Renal cortical epithelial cell (primary cell): Measurements from ENCODE around the gene GPR82. TPM values are rescaled to one million over a fixed set of nuclear protein-coding genes. Genes with fewer than 3 reads are reported as not detected.
A peak's percentile ranks its signal among the peaks of the same experiment; 100 is the strongest.
"Not testable (repeated sequence)": the region's sequence is repeated elsewhere in the genome, so short reads cannot be mapped to it uniquely, and the experiment has no call there.

Source experiments
- DNase-seq: peaks from one replicate; pipeline ENCODE4 v3.0.0-alpha.2; 2011; ENCODE audit warnings: low read depth
- total RNA-seq: library from RNA; depleted of rRNA; stranded (reverse); fragments of >200 nt; gene quantifications from 2 replicates; pipeline ENCODE4 v1.2.3, GENCODE V29; 2014

The GPR82 gene
- total RNA-seq, 1 donor from 2014 or later: not detected

- DNase-seq: peak; percentile 81
These were observed 5.3 kb upstream of the GPR82 start for GRCh38 chrX:41718481-41719235.

- DNase-seq: not testable (repeated sequence)
These were observed 4.4 kb upstream of the GPR82 start for GRCh38 chrX:41719610-41720009.

DNA sequence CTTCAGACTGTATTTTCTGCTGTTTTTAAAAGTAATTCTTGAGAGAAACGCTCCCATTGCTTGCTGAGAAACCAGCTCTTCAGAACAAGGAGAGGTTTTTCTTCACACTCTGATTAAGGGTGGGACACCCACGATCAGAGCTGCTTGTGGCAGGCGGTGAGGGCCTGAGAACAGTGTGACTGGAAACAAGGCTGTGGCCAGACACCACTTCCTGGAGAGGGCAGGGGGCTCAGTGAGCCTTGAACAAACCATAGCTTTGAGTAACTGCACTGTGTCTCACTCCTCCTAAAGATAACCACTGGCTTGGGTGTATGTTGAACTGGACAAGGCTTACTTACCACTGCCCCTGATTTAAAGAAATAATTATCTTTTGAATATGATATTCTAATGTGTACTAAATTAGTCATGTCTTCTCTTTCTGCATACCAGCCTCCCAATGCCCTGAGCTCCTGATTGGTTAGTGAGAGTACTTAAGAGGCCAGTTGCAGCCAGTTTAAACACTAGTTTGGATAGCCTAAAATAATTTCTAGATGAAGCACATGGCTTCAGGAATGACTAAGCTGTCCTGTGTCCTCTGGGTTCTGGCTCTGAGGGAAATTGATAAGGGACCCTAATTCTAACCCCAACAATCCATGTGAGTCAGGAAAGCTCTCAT, 3.7 kb upstream of the GPR82 start:
- DNase-seq: no peak

DNA sequence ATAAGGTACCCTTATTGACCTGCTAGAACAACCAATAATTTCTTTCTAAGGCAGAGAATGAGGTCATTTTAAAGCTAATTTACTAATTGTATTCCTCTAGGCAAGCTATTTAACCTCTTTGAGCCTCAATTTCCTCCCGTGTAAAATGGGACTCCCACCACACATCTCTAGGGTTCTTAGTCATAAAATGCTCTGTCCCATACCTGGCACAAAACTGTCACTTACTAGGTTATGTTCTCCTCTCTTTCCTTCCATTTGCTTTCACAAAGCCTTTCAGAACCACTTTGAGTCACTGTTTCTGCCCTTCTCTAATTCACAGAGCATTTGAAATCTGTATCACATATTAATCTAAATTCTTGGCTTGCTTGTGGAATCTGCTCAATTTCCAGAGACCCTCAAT, 2.4 kb upstream of the GPR82 start:
- DNase-seq: no peak

GRCh38 chrX:41722214-41722613, 1.8 kb upstream of the GPR82 start:
- no peak for DNase-seq

- peak; percentile 32 for DNase-seq
These were observed 964 bp upstream of the GPR82 start for GRCh38 chrX:41722816-41723618.

- no peak for DNase-seq
These were observed 4.1 kb downstream of the GPR82 start for GRCh38 chrX:41728125-41728524.

GRCh38 chrX:41730081-41730480, 6.1 kb downstream of the GPR82 start:
- peak; percentile 52 for DNase-seq

GRCh38 chrX:41732260-41732659, 8.3 kb downstream of the GPR82 start:
- DNase-seq: no peak

DNA sequence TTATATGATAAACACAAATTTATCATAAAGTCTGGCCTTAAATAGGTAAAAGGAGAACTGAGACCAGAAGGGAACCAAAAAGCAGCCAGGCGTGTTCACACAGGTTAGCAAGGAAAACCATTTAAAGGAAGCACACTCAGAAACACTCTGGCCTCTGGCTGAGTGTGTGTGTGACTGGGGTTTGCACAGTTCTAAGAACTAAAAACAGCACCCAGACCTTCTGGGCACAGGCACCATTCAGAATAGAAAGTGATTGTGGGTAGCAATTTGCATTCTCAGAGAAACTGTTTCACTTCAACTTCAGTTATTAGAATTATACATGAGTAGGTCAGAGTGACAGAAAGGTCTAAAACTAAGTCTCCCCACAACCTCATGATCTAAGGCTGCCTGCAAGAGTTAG, 10.0 kb downstream of the GPR82 start:
- no peak for DNase-seq

DNA sequence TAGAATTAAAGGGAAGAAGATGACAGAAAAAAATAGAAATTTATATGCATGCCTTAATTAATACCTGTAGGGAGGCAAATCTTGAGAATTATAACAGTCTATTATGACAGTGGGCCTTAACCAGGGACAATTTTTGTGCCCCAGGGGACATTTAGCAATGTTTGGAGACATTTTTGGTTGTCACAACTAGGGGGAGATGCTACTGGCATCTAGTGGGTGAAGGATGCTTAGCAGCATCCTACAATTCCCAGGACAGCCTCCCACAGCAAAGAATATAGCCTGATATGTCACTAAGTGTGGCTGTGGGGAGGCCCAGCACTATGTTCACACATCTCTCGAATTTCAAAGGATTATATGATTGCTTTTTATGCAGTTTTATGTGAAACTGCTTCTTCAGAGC, 10.5 kb downstream of the GPR82 start:
- no peak for DNase-seq

GRCh38 chrX:41737065-41737464, 13.1 kb downstream of the GPR82 start:
- no peak for DNase-seq

DNA sequence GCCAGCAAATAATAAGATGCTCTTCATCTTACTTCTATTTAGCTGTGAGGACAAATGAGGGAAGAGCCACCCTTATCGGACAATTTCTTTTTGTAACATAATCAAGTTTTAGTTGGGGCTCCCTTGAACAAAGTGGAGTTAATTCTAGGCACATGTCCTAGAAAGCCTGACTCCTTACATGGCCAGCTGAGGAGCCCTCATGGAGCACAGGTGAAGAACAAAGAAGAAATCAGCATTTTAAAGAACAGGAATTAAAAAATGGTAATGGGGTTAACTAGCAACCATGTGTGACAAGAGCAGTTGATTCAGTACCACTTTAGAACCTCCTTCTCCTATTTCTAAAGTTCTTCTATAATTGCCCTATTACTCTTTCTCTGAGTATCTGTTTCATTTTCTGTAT, 15.9 kb downstream of the GPR82 start:
- no peak for DNase-seq

- no peak for DNase-seq
These were observed 26.7 kb downstream of the GPR82 start for GRCh38 chrX:41750716-41751115.

- DNase-seq: no peak
These were observed 34.4 kb downstream of the GPR82 start for GRCh38 chrX:41758401-41758800.

DNA sequence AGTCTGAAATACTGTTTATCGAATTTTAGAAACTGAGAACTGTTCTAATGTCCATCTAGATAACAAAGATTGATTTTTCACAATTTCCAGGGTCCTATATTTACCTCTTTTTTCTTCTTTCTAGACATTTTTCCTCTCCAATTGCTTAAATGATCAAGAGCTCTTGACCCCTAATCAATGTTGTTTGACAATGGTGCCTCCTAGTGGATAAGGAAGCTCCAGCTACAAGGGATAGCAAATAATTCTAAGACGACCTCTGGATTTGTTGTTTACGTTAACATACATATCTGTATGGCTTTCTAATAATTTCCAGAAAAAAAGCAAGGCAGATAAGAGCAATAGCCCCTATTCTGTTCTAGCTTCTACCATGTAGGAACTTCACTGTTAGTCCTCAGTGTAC, 35.8 kb downstream of the GPR82 start:
- DNase-seq: peak; percentile 29

DNA sequence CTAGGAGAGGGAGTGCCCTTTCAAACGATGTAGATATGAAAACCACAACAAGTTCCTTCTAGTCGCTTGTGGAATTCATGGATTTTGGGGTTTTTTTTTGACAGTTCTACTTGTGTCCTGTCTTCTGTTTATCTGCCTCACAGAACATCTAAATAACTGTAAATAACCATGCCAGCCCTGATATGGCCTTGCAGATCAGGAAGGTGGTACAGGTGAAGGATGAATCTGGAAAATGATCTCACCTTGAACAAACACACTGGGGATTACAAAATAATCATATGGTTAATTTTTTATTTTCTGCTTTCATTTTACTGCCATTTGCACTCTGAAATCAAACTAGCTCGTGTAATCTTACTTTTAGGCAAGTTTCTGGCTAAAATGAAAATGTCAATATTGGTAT, 37.2 kb downstream of the GPR82 start:
- DNase-seq: no peak

DNA sequence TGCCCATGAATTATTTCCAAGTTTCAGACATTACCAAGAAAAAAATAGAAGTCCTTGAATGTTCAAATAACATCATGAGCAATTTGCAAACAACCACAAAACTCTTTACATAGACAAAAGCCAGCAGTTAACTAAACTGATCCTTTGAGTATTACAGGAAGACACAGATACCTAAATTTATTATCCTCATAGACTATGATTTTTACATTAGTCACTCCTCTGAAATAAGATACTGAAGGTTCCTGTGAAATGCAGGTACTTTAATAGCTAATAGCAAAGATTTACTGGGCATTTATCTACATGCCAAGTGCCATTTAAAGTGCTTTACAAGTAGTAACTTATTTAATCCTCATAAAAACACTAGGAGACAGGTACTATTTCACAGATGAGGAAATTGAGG, 37.7 kb downstream of the GPR82 start:
- DNase-seq: no peak

DNA sequence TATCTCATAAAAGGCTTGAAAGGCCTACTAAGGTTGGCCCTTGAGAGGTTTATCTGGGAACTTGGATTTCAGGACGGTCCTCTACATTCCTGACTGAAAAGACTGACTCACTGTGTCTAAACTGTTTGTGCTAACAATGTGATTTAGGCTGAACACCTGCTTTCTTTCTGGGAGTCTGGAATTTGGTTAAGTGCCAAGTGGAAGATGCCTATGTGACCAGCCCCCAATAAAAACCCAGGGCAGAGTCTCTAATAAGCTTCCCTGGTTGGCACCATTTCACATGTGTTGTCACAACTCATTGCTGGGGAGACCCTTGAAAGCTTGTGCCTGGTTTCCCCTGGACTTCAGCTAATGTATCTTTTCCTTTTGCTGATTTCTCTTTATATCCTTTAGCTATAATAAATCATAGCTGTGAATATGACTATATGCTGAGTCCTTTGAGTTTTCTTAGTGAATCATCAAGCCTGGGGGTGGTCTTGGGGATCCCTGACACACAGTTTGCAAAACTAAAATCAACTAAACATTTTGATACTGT, 55.1 kb downstream of the GPR82 start:
- DNase-seq: peak; percentile 78
